Stimulated activated CD4-positive, alpha-beta T cell treated with anti-CD3 and anti-CD28 coated beads, Interleukin-2, amount 100 ng/mL, for 48 hours (primary cell): ENCODE data around the gene PTBP3.
"Not testable (repeated sequence)": the region's sequence is repeated elsewhere in the genome, so short reads cannot be mapped to it uniquely, and the experiment has no call there.

Source experiments
- DNase-seq, 2 donors: peaks; one replicate each; pipeline ENCODE4 v3.0.0-alpha.2; 2020

Gene PTBP3

DNA sequence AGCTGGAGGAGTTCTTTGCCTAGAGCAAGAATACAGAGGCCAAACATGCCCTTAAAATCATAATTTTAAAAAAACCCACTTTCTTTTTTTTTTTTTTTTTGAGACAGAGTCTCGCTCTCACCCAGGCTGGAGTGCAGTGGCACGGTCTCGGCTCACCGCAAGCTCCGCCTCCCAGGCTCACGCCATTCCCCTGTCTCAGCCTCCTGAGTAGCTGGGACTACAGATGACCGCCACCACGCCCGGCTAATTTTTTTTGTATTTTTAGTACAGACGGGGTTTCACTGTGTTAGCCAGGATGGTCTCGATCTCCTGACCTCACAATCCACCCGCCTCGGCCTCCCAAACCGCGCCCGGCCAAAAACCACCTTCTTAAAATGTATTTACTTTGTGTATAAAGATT is 66.3 kb downstream of the PTBP3 start:
- DNase-seq: not testable (repeated sequence)

DNA sequence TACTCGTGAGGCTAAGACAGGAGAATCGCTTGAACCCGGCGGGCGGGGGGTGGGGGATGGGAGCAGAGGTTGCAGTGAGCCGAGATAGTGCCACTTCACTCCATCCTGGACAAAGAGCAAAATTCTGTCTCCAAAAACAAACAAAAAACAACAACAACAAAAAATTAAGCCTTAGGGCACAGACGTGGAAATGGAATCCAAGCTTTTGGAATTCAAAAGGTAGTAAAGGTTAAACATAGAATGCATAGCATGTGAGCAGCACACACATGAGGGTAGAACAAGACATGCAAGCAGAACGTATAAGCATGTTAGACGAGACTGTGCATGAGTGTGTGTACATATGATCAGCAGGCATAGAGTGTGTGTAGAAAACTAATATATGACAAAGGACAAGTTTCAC is 68.0 kb downstream of the PTBP3 start:
- DNase-seq: no peak

DNA sequence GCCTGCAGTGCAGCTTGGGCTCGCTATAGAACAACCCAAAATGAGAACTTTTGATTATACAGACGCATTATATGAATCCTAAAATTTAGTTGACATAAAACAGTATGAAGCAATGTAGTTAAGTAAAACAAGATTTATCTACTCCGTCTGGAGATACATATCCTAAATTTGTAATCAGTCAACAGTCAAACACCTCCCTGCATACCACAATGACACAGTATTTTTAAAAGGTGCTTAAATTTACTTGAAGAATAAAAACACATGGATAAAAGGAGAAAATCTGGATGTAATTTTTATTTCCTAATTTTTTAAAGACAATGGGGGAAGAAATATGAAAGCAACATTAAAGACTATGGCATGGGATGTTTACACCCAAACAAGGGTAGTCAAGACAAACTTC is 70.8 kb downstream of the PTBP3 start:
- no peak for DNase-seq

- DNase-seq: no peak
These were observed 72.3 kb downstream of the PTBP3 start for GRCh38 chr9:112261133-112261532.

- DNase-seq: no peak
These were observed 75.3 kb downstream of the PTBP3 start for GRCh38 chr9:112258106-112258505.

- peak in 1 of 2 donors; percentile 2 for DNase-seq
These were observed 81.2 kb downstream of the PTBP3 start for GRCh38 chr9:112252194-112252593.

DNA sequence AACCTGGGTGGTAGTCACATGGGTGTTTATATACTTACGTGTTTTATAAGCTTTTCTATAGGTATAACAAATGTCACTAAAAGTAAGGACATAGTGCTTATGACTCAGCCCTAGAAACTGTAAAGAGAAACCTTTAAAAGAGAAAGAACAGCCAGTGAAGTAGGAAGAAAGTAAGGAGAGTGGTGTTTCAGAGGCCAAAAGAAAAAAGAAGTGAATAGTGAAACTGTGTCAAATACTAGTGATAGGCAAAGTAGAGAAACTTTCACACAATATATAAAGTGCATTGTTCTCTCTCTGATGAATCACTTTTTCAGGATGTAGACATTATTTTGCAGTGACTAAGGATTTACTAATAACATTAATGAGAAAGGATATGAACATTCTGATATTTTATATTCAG is 84.1 kb downstream of the PTBP3 start:
- DNase-seq: no peak

GRCh38 chr9:112248722-112249121 is 84.7 kb downstream of the PTBP3 start:
- no peak for DNase-seq

DNA sequence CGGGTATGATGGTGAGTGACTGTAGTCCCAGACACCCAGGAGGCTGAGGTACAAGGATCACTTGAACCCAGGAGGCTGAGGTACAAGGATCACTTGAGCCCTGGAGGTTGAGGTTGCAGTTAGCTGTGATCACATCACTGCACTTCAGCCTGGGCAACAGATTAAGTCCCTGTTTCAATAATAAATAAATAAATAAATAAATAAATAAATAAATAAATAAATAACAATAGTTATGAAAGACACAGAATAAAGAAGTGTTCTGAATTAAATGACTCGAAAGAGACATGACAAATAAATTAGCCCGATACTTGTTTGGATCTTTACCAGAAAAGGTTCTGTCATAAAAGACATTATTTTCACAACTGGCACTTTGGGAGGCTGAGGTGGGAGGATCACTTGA is 86.3 kb downstream of the PTBP3 start:
- DNase-seq: no peak

DNA sequence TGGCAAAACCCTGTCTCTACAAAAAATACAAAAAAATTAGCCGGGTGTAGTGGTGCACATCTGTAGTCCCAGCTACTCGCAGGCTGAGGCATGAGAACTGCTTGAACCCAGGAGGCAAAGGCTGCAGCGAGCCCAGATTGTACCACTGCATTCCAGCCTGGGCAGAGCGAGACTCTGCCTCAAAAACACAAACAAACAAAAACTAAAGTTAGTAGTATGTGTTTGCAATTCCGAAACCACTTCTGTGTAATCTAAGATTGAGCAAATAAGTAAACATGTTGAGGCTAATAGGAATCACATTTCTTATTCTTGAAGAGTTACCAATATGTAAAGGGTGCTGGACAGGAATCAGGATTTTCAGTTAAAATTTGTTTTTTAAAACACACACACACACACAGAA is 88.3 kb downstream of the PTBP3 start:
- DNase-seq: no peak

- DNase-seq: no peak
These were observed 91.1 kb downstream of the PTBP3 start for GRCh38 chr9:112242147-112242804.

- no peak for DNase-seq
These were observed 91.9 kb downstream of the PTBP3 start for GRCh38 chr9:112241491-112241890.

GRCh38 chr9:112239708-112240107 is 93.7 kb downstream of the PTBP3 start:
- no peak for DNase-seq

DNA sequence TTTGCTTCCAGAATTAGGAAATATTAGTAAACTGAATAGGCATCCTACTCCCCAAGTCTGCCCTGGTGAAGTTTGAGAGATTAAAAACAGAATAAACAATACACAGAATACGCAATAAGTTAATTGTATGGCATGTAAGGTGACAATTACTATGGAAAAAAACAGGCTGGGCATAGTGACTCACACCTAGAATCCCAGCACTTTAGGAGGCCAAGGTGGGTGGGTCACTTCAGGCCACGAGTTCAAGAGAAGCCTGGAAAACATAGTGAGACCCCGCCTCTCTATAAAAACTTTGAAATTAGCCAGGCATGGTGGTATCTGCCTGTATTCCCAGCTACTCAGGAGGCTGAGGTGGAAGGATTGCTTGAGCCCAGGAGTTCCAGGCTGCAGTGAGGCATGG is 94.1 kb downstream of the PTBP3 start:
- DNase-seq: no peak

DNA sequence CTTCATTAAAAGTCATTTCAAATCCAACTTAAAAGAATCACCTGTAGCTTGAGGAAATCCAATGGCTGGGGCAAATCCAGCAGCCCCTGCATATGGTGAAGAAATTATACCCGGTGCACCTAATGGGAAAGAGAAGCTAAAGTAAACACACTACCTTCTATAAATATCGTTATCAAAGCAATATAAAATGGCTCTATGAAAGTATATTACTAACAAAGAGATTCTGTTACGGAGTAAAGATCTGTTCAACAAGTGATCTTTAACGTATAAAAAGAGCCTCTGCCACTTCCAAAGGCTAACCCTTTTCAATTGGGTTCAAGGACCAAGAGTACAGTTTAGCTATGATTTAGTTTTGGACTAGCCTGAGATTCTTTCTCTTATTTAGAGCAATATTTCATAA is 98.6 kb downstream of the PTBP3 start:
- no peak for DNase-seq

DNA sequence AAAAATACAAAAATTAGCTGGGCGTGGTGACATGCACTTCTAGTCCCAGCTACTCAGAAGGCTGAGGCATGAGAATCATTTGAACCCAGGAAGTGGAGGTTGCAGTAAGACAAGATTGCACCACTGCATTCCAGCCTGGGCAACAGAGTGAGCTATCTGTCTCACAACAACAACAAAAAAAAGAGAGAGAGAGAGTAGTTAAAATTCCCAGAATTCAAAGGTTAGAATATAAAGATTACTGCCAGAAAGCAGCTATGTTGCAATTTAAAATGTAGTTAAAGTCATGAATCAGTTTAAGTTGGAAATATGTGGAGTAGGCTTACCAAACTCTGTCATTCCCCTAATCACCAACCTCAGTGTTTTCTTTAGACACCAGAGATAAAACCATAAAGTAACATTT is 99.7 kb downstream of the PTBP3 start:
- no peak for DNase-seq

- no peak for DNase-seq
These were observed 101.2 kb downstream of the PTBP3 start for GRCh38 chr9:112232233-112232632.

DNA sequence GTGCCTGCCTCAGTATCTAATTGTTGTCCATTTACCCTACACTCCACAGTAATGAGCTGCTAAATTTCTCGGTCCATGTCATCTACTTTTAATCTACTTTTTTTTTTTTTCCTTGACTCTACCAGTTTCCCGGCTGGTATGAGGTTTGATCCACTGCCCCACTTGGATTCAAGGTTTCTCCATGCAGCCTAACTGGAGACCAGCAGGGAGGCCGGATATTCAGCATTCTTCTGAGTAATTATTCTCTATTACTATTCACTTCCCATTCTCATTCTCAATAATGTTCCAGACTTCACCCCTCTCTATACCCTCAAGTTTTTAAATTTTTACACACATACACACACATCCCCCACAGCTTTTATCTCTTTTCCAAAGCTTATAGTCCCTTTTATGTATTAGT is 107.3 kb downstream of the PTBP3 start:
- no peak for DNase-seq

- DNase-seq: no peak
These were observed 108.8 kb downstream of the PTBP3 start for GRCh38 chr9:112224401-112225289.

- DNase-seq: no peak
These were observed 114.5 kb downstream of the PTBP3 start for GRCh38 chr9:112218908-112219307.

GRCh38 chr9:112212926-112213325 is 120.5 kb downstream of the PTBP3 start:
- no peak for DNase-seq

- no peak for DNase-seq
These were observed 126.0 kb downstream of the PTBP3 start for GRCh38 chr9:112207451-112207850.

- DNase-seq: no peak
These were observed 129.9 kb downstream of the PTBP3 start for GRCh38 chr9:112203536-112203935.

DNA sequence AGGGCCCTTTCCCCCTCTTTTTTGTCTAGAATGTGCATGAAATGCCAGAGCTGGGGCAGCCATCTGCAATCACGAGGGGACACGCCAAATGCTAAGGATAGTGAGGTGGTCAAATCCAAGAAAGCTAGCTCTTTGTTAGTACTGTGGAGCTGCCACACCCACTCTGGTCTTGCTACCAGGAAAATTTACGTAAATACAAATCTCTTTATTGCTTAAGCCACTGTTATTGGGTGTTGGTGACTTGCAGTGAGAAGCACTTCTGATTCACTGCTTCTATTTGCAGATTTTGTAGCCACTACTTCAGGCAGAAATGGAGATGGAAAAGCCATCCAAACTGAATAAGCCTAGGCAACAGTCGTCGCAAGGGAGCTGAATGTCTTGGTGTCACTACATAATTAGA is 132.7 kb downstream of the PTBP3 start:
- no peak for DNase-seq

DNA sequence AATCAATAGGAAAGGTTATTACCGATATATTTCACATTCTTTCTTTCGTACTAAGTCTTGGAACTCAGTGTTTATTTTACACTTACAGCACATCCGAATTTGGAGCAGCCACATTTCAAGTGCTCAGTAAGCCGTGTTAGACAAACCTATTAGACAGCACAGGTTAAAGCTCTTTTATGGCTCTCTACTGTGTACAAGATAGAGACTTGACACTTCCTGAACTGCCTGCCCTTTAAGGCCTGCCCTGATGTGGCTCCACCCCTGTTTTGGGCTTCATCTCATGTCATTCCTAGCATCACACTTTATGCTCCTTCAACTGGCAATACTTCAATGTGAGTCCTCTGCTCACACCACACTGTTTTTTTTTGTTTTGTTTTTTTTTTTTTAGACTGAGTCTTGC is 134.8 kb downstream of the PTBP3 start:
- DNase-seq: no peak
